SK-N-SH treated with all-trans-retinoic acid at 6 μM for 48 hours (cell line): Measurements from ENCODE around the gene MPST.

ENCODE experiments used
- ATAC-seq: fragments of 200-7000 bp; cut with Tn5 transposase; 3 replicates; pipeline ENCODE4 v1.9.1; 2020; ENCODE audit warnings: mild to moderate bottlenecking, moderate library complexity
- ARNTL ChIP-seq: fragments of 450-650 bp; formaldehyde crosslinking; IDR thresholded peaks from 2 replicates; pipeline ENCODE4 v1.5.0; 2020; ENCODE audit warnings: low read depth, mild to moderate bottlenecking, moderate library complexity, borderline replicate concordance
- BACH2 ChIP-seq: fragments of 250-450 bp; sonication (Bioruptor Pico); IDR thresholded peaks from 2 replicates; pipeline ENCODE4 v1.9.0; 2021; ENCODE audit warnings: mild to moderate bottlenecking, borderline replicate concordance
- CSDC2 ChIP-seq: fragments of 250-450 bp; sonication (Bioruptor Pico); IDR thresholded peaks from 2 replicates; pipeline ENCODE4 v1.5.0; 2020; ENCODE audit warnings: mild to moderate bottlenecking, moderate library complexity
- GLIS3 ChIP-seq: fragments of 250-450 bp; sonication (Bioruptor Pico); IDR thresholded peaks from 2 replicates; pipeline ENCODE4 v1.5.0; 2020; ENCODE audit warnings: mild to moderate bottlenecking, moderate library complexity
- OSR1 ChIP-seq: fragments of 250-450 bp; sonication (Bioruptor Pico); IDR thresholded peaks from 2 replicates; pipeline ENCODE4 v1.8.0; 2022; ENCODE audit warnings: moderate library complexity, mild to moderate bottlenecking, inconsistent platforms
- PPARA ChIP-seq: fragments of 250-450 bp; sonication (Bioruptor Pico); IDR thresholded peaks from 2 replicates; pipeline ENCODE4 v1.5.0; 2020; ENCODE audit warnings: mild to moderate bottlenecking, borderline replicate concordance
- RARB ChIP-seq: fragments of 250-450 bp; sonication (Bioruptor Pico); IDR thresholded peaks from 2 replicates; pipeline ENCODE4 v1.8.0; 2021; ENCODE audit warnings: mild to moderate bottlenecking, moderate library complexity
- SNAI2 ChIP-seq: fragments of 250-450 bp; sonication (Bioruptor Pico); IDR thresholded peaks from 2 replicates; pipeline ENCODE4 v1.5.0; 2020; ENCODE audit warnings: mild to moderate bottlenecking, moderate library complexity
- TCF4 ChIP-seq: fragments of 250-450 bp; sonication (Bioruptor Pico); IDR thresholded peaks from 2 replicates; pipeline ENCODE4 v1.8.0; 2021; ENCODE audit warnings: mild to moderate bottlenecking, moderate library complexity, borderline replicate concordance
- ZC3H10 ChIP-seq: fragments of 250-450 bp; sonication (Bioruptor Pico); IDR thresholded peaks from 2 replicates; pipeline ENCODE4 v1.5.1; 2021; ENCODE audit warnings: mild to moderate bottlenecking, moderate library complexity
- ZFP3 ChIP-seq: fragments of 250-450 bp; sonication (Bioruptor Pico); IDR thresholded peaks from 2 replicates; pipeline ENCODE4 v1.5.0; 2020; ENCODE audit warnings: mild to moderate bottlenecking, moderate library complexity
- ZFP30 ChIP-seq: fragments of 450-650 bp; formaldehyde crosslinking; IDR thresholded peaks from 2 replicates; pipeline ENCODE4 v1.5.0; 2022; ENCODE audit warnings: mild to moderate bottlenecking, moderate library complexity
- ZNF565 ChIP-seq: fragments of 450-650 bp; formaldehyde crosslinking; conservative IDR thresholded peaks from 2 replicates; pipeline ENCODE4 v1.5.0; 2020; ENCODE audit warnings: low read depth, mild to moderate bottlenecking, moderate library complexity
- ZNF70 ChIP-seq: fragments of 450-650 bp; formaldehyde crosslinking; IDR thresholded peaks from 2 replicates; pipeline ENCODE4 v1.5.0; 2020; ENCODE audit warnings: mild to moderate bottlenecking, moderate library complexity
- TF ChIP-seq, protein P1 (sequence below): fragments of 250-450 bp; sonication (Bioruptor Pico); IDR thresholded peaks from 2 replicates; pipeline ENCODE4 v1.5.1; 2021; ENCODE audit warnings: mild to moderate bottlenecking, moderate library complexity
- TF ChIP-seq, protein P2 (sequence below): fragments of 250-450 bp; sonication (Bioruptor Pico); IDR thresholded peaks from 2 replicates; pipeline ENCODE4 v1.5.0; 2020; ENCODE audit warnings: mild to moderate bottlenecking, moderate library complexity
- TF ChIP-seq, protein P3 (sequence below): fragments of 250-450 bp; sonication (Bioruptor Pico); IDR thresholded peaks from 2 replicates; pipeline ENCODE4 v1.8.0; 2020; ENCODE audit warnings: mild to moderate bottlenecking, moderate library complexity, borderline replicate concordance

The MPST gene

DNA sequence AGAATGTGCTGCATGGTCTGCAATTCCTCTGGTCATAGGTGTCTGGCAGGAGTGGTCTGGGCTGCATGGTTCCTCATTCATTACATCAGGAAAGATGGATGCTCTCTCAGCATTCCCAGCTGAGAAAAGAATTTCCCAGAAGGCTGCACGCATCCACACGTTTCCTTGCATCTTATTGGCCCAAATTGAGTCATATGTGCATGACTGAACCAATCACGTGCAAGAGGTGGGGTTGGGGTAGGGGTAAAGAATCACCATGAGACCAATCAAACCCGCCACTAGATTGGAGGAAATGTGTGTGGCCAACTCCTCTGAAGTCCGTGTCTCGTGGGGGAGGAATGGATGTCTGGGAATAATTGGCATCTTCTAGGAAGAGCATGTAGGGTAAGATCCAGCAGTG, 29.1 kb upstream of the MPST start (continued):
- TF ChIP-seq, protein P1, sequence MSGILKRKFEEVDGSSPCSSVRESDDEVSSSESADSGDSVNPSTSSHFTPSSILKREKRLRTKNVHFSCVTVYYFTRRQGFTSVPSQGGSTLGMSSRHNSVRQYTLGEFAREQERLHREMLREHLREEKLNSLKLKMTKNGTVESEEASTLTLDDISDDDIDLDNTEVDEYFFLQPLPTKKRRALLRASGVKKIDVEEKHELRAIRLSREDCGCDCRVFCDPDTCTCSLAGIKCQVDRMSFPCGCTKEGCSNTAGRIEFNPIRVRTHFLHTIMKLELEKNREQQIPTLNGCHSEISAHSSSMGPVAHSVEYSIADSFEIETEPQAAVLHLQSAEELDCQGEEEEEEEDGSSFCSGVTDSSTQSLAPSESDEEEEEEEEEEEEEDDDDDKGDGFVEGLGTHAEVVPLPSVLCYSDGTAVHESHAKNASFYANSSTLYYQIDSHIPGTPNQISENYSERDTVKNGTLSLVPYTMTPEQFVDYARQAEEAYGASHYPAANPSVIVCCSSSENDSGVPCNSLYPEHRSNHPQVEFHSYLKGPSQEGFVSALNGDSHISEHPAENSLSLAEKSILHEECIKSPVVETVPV (CRISPR knock-in tag), result no peak
- TF ChIP-seq OSR1 (CRISPR knock-in tag), result no peak
- no peak for TF ChIP-seq GLIS3
- no peak for TF ChIP-seq ZC3H10 (CRISPR knock-in tag)
- TF ChIP-seq SNAI2 (CRISPR knock-in tag), result no peak
- no peak for TF ChIP-seq ZFP3 (CRISPR knock-in tag)

DNA sequence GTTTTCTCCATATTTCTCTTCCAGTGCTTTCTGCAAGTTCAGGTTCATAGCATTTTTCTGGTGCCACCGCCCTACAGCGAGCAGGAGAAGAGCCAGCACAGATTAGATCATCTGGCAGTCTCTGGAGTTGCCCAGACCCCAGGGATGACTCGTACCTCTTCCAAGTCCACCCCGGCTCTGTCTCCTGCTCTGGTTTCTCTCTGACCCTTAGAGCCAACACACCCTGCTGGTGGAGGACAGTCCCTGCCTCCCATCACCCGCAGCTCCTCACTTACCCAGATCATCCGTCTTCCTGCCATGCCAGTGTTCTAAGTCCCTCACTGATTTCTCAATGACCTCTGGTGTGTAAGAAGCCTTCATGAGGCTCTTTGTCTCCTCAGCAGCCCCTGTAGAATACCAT, 28.3 kb upstream of the MPST start:
- no peak for TF ChIP-seq ZFP3 (CRISPR knock-in tag)
- no peak for TF ChIP-seq PPARA (CRISPR knock-in tag)
- TF ChIP-seq ARNTL (CRISPR knock-in tag), result no peak
- TF ChIP-seq, protein P2, sequence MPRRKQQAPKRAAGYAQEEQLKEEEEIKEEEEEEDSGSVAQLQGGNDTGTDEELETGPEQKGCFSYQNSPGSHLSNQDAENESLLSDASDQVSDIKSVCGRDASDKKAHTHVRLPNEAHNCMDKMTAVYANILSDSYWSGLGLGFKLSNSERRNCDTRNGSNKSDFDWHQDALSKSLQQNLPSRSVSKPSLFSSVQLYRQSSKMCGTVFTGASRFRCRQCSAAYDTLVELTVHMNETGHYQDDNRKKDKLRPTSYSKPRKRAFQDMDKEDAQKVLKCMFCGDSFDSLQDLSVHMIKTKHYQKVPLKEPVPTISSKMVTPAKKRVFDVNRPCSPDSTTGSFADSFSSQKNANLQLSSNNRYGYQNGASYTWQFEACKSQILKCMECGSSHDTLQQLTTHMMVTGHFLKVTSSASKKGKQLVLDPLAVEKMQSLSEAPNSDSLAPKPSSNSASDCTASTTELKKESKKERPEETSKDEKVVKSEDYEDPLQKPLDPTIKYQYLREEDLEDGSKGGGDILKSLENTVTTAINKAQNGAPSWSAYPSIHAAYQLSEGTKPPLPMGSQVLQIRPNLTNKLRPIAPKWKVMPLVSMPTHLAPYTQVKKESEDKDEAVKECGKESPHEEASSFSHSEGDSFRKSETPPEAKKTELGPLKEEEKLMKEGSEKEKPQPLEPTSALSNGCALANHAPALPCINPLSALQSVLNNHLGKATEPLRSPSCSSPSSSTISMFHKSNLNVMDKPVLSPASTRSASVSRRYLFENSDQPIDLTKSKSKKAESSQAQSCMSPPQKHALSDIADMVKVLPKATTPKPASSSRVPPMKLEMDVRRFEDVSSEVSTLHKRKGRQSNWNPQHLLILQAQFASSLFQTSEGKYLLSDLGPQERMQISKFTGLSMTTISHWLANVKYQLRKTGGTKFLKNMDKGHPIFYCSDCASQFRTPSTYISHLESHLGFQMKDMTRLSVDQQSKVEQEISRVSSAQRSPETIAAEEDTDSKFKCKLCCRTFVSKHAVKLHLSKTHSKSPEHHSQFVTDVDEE, result no peak
- no peak for ATAC-seq

DNA sequence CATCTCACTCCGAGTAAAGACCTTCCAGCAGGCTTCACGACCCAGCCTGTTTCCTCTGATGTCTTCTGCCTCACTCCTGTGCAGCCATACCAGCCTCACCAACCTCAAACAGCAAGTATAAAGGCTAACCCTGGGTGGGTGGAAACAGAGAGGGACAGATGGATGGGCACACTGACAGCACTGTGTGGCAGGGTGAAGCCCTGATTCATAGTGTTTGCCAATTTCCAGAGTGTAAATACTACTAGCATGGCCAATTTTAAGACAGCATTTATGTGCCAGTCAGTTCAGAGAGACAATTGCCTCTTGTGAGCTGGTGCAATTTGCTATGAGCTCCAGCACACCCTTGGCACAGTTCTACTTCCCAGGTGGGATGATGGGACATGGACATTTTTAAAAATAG, 21.8 kb upstream of the MPST start:
- ATAC-seq, result no peak
- no peak for TF ChIP-seq CSDC2
- TF ChIP-seq, protein P1 (CRISPR knock-in tag), result no peak
- TF ChIP-seq PPARA (CRISPR knock-in tag), result no peak
- TF ChIP-seq GLIS3, result no peak
- TF ChIP-seq, protein P3, sequence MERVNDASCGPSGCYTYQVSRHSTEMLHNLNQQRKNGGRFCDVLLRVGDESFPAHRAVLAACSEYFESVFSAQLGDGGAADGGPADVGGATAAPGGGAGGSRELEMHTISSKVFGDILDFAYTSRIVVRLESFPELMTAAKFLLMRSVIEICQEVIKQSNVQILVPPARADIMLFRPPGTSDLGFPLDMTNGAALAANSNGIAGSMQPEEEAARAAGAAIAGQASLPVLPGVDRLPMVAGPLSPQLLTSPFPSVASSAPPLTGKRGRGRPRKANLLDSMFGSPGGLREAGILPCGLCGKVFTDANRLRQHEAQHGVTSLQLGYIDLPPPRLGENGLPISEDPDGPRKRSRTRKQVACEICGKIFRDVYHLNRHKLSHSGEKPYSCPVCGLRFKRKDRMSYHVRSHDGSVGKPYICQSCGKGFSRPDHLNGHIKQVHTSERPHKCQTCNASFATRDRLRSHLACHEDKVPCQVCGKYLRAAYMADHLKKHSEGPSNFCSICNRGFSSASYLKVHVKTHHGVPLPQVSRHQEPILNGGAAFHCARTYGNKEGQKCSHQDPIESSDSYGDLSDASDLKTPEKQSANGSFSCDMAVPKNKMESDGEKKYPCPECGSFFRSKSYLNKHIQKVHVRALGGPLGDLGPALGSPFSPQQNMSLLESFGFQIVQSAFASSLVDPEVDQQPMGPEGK (CRISPR knock-in tag), result no peak
- TF ChIP-seq TCF4 (CRISPR knock-in tag), result no peak
- TF ChIP-seq, protein P2, result no peak
- TF ChIP-seq ZNF70 (CRISPR knock-in tag), result no peak
- no peak for TF ChIP-seq OSR1 (CRISPR knock-in tag)
- TF ChIP-seq BACH2 (CRISPR knock-in tag), result no peak
- no peak for TF ChIP-seq SNAI2 (CRISPR knock-in tag)
- no peak for TF ChIP-seq ZNF565 (CRISPR knock-in tag)
- no peak for TF ChIP-seq ZFP30 (CRISPR knock-in tag)
- TF ChIP-seq RARB, result no peak
